GM23338 (cell line): ENCODE data around the gene TSHZ3. TPM values are rescaled to one million over a fixed set of nuclear protein-coding genes. Genes with fewer than 3 reads are reported as not detected.

Experiments
- ATAC-seq: fragments of 200-7000 bp; cut with Tn5 transposase; 3 replicates; pipeline ENCODE4 v1.9.1; 2020
- DNase-seq: peaks from one replicate; pipeline ENCODE4 v3.0.0-alpha.2; 2015; ENCODE audit warnings: low spot score
- H2AFZ ChIP-seq: fragments of 200-600 bp; sonication (generic); 2 replicates; pipeline ENCODE4 v1.8.0; 2016; ENCODE audit warnings: antibody characterized with exemption, mild to moderate bottlenecking, moderate library complexity
- H3F3A ChIP-seq: fragments of 200-600 bp; sonication (generic); replicated peaks from 2 replicates; pipeline ENCODE4 v1.8.0; 2017; ENCODE audit warnings: antibody characterized with exemption, mixed run types, low read depth
- H3K27ac ChIP-seq: fragments of 200-600 bp; sonication (generic); 2 replicates; pipeline ENCODE4 v1.6.1; 2016; ENCODE audit warnings: low read depth
- H3K27me3 ChIP-seq: fragments of 200-600 bp; sonication (generic); 2 replicates; pipeline ENCODE4 v1.8.0; 2016; ENCODE audit warnings: mild to moderate bottlenecking, mixed run types, moderate library complexity; ENCODE audit not compliant: insufficient read depth
- H3K36me3 ChIP-seq: fragments of 200-600 bp; sonication (generic); 2 replicates; pipeline ENCODE4 v1.8.0; 2016; ENCODE audit warnings: mild to moderate bottlenecking; ENCODE audit not compliant: insufficient read depth
- H3K4me1 ChIP-seq: fragments of 200-600 bp; sonication (generic); 2 replicates; pipeline ENCODE4 v1.8.0; 2016; ENCODE audit warnings: mild to moderate bottlenecking, moderate library complexity; ENCODE audit not compliant: insufficient read depth
- H3K4me2 ChIP-seq: fragments of 200-600 bp; sonication (generic); 2 replicates; pipeline ENCODE4 v1.7.1; 2017; ENCODE audit warnings: mixed run types
- H3K4me3 ChIP-seq: fragments of 200-600 bp; sonication (generic); 2 replicates; pipeline ENCODE4 v1.6.1; 2016; ENCODE audit warnings: mixed run types
- H3K79me2 ChIP-seq: fragments of 200-600 bp; sonication (generic); replicated peaks from 2 replicates; pipeline ENCODE4 v1.8.0; 2017; ENCODE audit warnings: mild to moderate bottlenecking; ENCODE audit not compliant: insufficient read depth
- H3K9me2 ChIP-seq: fragments of 200-600 bp; sonication (generic); 2 replicates; pipeline ENCODE4 v1.8.0; 2017; ENCODE audit not compliant: insufficient read depth
- H4K20me1 ChIP-seq: fragments of 200-600 bp; sonication (generic); replicated peaks from 2 replicates; pipeline ENCODE4 v1.8.0; 2017; ENCODE audit warnings: mild to moderate bottlenecking; ENCODE audit not compliant: insufficient read depth
- H3K27ac Mint-ChIP-seq: 2 replicates; pipeline ENCODE4 v1.8.0; 2020; ENCODE audit warnings: inconsistent platforms, mild to moderate bottlenecking, moderate library complexity, mixed read lengths
- H3K27me3 Mint-ChIP-seq: 3 replicates; pipeline ENCODE4 v1.8.0; 2022; ENCODE audit warnings: low read depth, mild to moderate bottlenecking, moderate library complexity, mixed read lengths, inconsistent platforms; ENCODE audit not compliant: insufficient read depth, poor library complexity
- H3K36me3 Mint-ChIP-seq: 3 replicates; pipeline ENCODE4 v1.8.0; 2021; ENCODE audit warnings: low read depth, mild to moderate bottlenecking, inconsistent platforms, moderate library complexity, mixed read lengths
- H3K4me1 Mint-ChIP-seq: 3 replicates; pipeline ENCODE4 v1.8.0; 2020; ENCODE audit warnings: mild to moderate bottlenecking, inconsistent platforms, mixed read lengths
- H3K4me3 Mint-ChIP-seq: 3 replicates; pipeline ENCODE4 v1.8.0; 2021; ENCODE audit warnings: moderate library complexity, mild to moderate bottlenecking, inconsistent platforms, mixed read lengths
- H3K9me3 Mint-ChIP-seq: 3 replicates; pipeline ENCODE4 v1.8.0; 2020; ENCODE audit warnings: moderate library complexity, mild to moderate bottlenecking, inconsistent platforms, mixed read lengths
- CREB1 ChIP-seq: fragments of 250-450 bp; sonication (Bioruptor Pico); IDR thresholded peaks from 2 replicates; pipeline ENCODE4 v1.5.0; 2020; ENCODE audit warnings: low read depth, mild to moderate bottlenecking, moderate library complexity
- ETS1 ChIP-seq: IDR thresholded peaks from 2 replicates; pipeline ENCODE4 v1.6.1; 2016; ENCODE audit warnings: antibody characterized with exemption
- EZH2 ChIP-seq: fragments of 200-600 bp; sonication (generic); IDR thresholded peaks from one replicate; pipeline ENCODE4 v1.8.0; 2017; ENCODE audit warnings: antibody characterized with exemption, mild to moderate bottlenecking, low read depth; ENCODE audit not compliant: unreplicated experiment
- EZH2phosphoT487 ChIP-seq: fragments of 200-600 bp; sonication (generic); IDR thresholded peaks from one replicate; pipeline ENCODE4 v1.8.1; 2018; ENCODE audit warnings: antibody characterized with exemption; ENCODE audit not compliant: unreplicated experiment
- NANOG ChIP-seq: IDR thresholded peaks from 2 replicates; pipeline ENCODE4 v1.6.1; 2016; ENCODE audit warnings: antibody characterized with exemption, borderline replicate concordance
- POLR2AphosphoS5 ChIP-seq: IDR thresholded peaks from 2 replicates; pipeline ENCODE4 v1.6.1; 2016; ENCODE audit warnings: antibody characterized with exemption, low read depth
- REST ChIP-seq: IDR thresholded peaks from one replicate; pipeline ENCODE4 v1.6.1; 2018; ENCODE audit warnings: antibody characterized with exemption; ENCODE audit not compliant: unreplicated experiment
- ZNF114 ChIP-seq: fragments of 250-450 bp; sonication (Bioruptor Pico); IDR thresholded peaks from 2 replicates; pipeline ENCODE4 v1.5.0; 2020; ENCODE audit warnings: mild to moderate bottlenecking, moderate library complexity
- ZNF462 ChIP-seq: fragments of 250-450 bp; sonication (Bioruptor Pico); IDR thresholded peaks from 2 replicates; pipeline ENCODE4 v1.5.0; 2020; ENCODE audit warnings: mild to moderate bottlenecking, moderate library complexity
- polyA plus RNA-seq: library from polyadenylated mRNA; unstranded; fragments of >200 nt; fragmentation: Nextera tagmentation; extraction: Ambion mirVana; gene quantifications from 2 replicates; pipeline ENCODE4 v1.2.1, GENCODE V29; 2016
- total RNA-seq: library from RNA; depleted of rRNA; stranded (reverse); fragments of >200 nt; shearing (Covaris generic); gene quantifications from 2 replicates; pipeline ENCODE4 v1.2.3, GENCODE V29; 2014

Gene TSHZ3
- total and polyA plus RNA-seq, 2 experiments from 2014 or later = 3.8 to 8.9 TPM

- H3K4me3 ChIP-seq = no peak overlapping the region
- TF ChIP-seq CREB1 (no peak), ZNF114 (CRISPR knock-in tag) (no peak), NANOG (no peak), EZH2 (no peak), POLR2AphosphoS5 (no peak), REST (no peak), ZNF462 (CRISPR knock-in tag) (no peak), ETS1 (no peak), EZH2phosphoT487 (no peak)
- H4K20me1 ChIP-seq = no peaks in the 10 kb centered on the region
- peaks cover 9% of the 10 kb centered on the region for H3K27me3 Mint-ChIP-seq
- H3K79me2 ChIP-seq = no peaks in the 10 kb centered on the region
- no peak overlapping the region for H3K4me3 Mint-ChIP-seq
- peaks cover 4% of the 10 kb centered on the region; the same call in 1 of the 2 replicates for H3K9me2 ChIP-seq
- no peak overlapping the region for H3K27ac Mint-ChIP-seq
- peaks cover 21% of the 10 kb centered on the region for H3K4me1 Mint-ChIP-seq
- no peak overlapping the region for H3K4me2 ChIP-seq
- H3K36me3 ChIP-seq = no peaks in the 10 kb centered on the region
- DNase-seq (peak; percentile 2), ATAC-seq (no peak; the same call in 2 of the 3 replicates)
- H3K27me3 ChIP-seq = no peaks in the 10 kb centered on the region
- no peak overlapping the region for H3K27ac ChIP-seq
- H3K4me1 ChIP-seq = no peaks in the 10 kb centered on the region; the same call in 1 of the 2 replicates
- no peaks in the 10 kb centered on the region for H3K9me3 Mint-ChIP-seq
- no peak overlapping the region for H2AFZ ChIP-seq
- no peaks in the 10 kb centered on the region for H3F3A ChIP-seq
- H3K36me3 Mint-ChIP-seq = no peaks in the 10 kb centered on the region; the same call in 2 of the 3 replicates
These were observed 85.0 kb downstream of the TSHZ3 start for GRCh38 chr19:31264041-31264778.
